GM12878 (cell line): ENCODE measurements around the gene USP37. TPM values are rescaled to one million over a fixed set of nuclear protein-coding genes. Genes with fewer than 3 reads are reported as not detected.

ENCODE experiments used
- LARP7 ChIP-seq: fragments of 450-650 bp; IDR thresholded peaks from 2 replicates; pipeline ENCODE4 v1.6.1; 2017; ENCODE audit warnings: mild to moderate bottlenecking
- polyA plus RNA-seq, 11 experiments: library from polyadenylated mRNA; depleted of rRNA in 4 of 11; unstranded in 6 of 11; stranded (reverse) in 5 of 11; fragments of >200 nt; fragmentation: Nextera tagmentation in 4 of 11; fragmentation: Illumina TruSeq in 1 of 11; extraction: Ambion mirVana in 4 of 11; extraction: Trizol in 1 of 11; gene quantifications; 1 replicate in 1 of 11; 2 replicates in 10 of 11; pipeline versions ENCODE4 v1.2.1 to v1.2.3, GENCODE V29; 2011 to 2016; ENCODE audit warnings: inconsistent platforms in 2 of 11, missing spikeins in 2 of 11, low read depth in 1 of 11
- total RNA-seq, 4 experiments: library from RNA; depleted of rRNA in 3 of 4; stranded (reverse); fragments of >200 nt in 3 of 4; fragmentation: Illumina TruSeq in 1 of 4; extraction: Trizol in 1 of 4; gene quantifications; 2 replicates each; pipeline versions ENCODE4 v1.2.1 to v1.2.3, GENCODE V29; 2013 to 2021
- TF ChIP-seq, protein P1 (sequence below): fragments of 450-650 bp; IDR thresholded peaks from 2 replicates; pipeline ENCODE4 v1.6.1; 2017; ENCODE audit warnings: low read depth, mild to moderate bottlenecking, moderate library complexity
- TF ChIP-seq, protein P2 (sequence below): fragments of 150-350 bp; IDR thresholded peaks from 2 replicates; pipeline ENCODE4 v1.6.1; 2016; ENCODE audit warnings: low read depth, low read length
- TF ChIP-seq, protein P3 (sequence below): fragments of 450-650 bp; conservative IDR thresholded peaks from 2 replicates; pipeline ENCODE4 v1.6.1; 2017; ENCODE audit warnings: mild to moderate bottlenecking, moderate library complexity

USP37 gene
- total and polyA plus RNA-seq, 10 of the 15 experiments (the other 5 are each of a cell fraction or from before 2014, with no cell fraction given), result 2.8 to 16.0 (median 10.4) TPM

DNA sequence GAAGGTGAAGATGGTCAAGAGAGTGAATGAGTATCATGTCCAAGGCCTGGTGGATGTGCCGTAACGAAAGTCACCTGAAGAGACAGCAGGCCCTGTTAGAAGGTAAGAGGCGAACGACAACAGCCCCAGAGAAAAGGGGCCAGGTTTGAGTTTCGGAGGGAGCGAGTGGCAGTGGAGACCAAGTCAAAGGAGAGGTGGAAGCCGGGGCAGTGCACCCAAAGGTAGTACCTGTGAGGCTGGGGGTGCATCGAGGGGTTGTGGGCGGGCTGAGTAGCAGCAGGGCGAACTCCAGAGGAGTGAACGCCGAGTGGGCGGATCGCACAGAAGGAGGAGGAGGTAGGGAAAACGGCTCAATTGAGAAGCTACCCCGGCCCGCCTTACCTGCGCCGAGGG lies 358 bp downstream of the USP37 start (continued):
- TF ChIP-seq, protein P1, sequence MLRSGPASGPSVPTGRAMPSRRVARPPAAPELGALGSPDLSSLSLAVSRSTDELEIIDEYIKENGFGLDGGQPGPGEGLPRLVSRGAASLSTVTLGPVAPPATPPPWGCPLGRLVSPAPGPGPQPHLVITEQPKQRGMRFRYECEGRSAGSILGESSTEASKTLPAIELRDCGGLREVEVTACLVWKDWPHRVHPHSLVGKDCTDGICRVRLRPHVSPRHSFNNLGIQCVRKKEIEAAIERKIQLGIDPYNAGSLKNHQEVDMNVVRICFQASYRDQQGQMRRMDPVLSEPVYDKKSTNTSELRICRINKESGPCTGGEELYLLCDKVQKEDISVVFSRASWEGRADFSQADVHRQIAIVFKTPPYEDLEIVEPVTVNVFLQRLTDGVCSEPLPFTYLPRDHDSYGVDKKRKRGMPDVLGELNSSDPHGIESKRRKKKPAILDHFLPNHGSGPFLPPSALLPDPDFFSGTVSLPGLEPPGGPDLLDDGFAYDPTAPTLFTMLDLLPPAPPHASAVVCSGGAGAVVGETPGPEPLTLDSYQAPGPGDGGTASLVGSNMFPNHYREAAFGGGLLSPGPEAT, result no peak
- TF ChIP-seq, protein P2, sequence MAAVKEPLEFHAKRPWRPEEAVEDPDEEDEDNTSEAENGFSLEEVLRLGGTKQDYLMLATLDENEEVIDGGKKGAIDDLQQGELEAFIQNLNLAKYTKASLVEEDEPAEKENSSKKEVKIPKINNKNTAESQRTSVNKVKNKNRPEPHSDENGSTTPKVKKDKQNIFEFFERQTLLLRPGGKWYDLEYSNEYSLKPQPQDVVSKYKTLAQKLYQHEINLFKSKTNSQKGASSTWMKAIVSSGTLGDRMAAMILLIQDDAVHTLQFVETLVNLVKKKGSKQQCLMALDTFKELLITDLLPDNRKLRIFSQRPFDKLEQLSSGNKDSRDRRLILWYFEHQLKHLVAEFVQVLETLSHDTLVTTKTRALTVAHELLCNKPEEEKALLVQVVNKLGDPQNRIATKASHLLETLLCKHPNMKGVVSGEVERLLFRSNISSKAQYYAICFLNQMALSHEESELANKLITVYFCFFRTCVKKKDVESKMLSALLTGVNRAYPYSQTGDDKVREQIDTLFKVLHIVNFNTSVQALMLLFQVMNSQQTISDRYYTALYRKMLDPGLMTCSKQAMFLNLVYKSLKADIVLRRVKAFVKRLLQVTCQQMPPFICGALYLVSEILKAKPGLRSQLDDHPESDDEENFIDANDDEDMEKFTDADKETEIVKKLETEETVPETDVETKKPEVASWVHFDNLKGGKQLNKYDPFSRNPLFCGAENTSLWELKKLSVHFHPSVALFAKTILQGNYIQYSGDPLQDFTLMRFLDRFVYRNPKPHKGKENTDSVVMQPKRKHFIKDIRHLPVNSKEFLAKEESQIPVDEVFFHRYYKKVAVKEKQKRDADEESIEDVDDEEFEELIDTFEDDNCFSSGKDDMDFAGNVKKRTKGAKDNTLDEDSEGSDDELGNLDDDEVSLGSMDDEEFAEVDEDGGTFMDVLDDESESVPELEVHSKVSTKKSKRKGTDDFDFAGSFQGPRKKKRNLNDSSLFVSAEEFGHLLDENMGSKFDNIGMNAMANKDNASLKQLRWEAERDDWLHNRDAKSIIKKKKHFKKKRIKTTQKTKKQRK, result no peak
- TF ChIP-seq, protein P3, sequence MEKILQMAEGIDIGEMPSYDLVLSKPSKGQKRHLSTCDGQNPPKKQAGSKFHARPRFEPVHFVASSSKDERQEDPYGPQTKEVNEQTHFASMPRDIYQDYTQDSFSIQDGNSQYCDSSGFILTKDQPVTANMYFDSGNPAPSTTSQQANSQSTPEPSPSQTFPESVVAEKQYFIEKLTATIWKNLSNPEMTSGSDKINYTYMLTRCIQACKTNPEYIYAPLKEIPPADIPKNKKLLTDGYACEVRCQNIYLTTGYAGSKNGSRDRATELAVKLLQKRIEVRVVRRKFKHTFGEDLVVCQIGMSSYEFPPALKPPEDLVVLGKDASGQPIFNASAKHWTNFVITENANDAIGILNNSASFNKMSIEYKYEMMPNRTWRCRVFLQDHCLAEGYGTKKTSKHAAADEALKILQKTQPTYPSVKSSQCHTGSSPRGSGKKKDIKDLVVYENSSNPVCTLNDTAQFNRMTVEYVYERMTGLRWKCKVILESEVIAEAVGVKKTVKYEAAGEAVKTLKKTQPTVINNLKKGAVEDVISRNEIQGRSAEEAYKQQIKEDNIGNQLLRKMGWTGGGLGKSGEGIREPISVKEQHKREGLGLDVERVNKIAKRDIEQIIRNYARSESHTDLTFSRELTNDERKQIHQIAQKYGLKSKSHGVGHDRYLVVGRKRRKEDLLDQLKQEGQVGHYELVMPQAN, result peak; percentile 82
- TF ChIP-seq LARP7, result peak; percentile 74; the same call in 1 of the 2 replicates
